Measurements from ENCODE around the gene BCLAF3.
A peak's percentile ranks its signal among the peaks of the same experiment; 100 is the strongest.

The BCLAF3 gene
- 25.1 reads per million, percentile 52 among the genes with 10 or more reads in this experiment for total RNA-seq

DNA sequence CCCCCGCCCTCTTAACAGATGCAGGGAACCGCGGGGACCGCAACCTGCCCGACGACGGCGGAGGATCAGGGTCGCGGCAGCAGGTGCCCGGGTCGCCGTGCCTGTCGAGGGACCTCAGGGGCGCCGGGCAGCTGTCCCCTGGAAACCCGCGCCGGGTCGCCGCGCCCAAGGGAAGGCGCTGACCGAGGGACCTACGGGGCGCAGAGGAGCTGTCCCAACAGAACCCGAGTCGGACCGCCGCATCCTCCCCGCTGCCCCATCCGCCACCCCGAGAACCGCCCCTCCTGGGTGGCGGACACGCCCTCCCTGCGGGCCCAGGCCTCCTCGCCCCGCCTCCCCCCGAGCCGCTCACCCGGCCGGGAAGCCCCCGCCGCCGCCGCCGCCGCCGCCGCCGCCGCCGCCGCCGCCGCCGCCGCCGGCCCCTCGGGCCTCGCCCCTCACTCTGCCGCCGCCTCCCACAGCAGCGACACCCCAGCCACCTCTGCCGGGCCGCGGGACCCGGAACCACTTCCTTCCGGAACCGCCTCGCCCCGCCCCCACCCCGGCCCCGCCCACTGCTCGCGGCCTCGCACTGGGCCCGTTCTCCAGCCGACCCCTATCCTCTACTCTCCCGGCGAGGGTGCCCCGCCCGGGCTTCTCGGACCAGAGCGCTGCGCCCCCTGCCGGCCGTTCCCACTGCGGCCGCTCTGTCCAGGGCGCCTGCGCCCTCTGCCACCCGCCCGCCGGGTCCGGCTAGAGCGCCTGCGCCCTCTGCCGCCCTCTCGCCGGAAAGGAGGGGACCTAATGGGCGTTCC, at the start of gene BCLAF3:
Gene BCLAF3 (minus strand): TSS at position 506 of the 794 bp plus-strand sequence. CDS start 20,797 bp downstream, outside the sequence.
- DNase-seq: peak; percentile 70

DNA sequence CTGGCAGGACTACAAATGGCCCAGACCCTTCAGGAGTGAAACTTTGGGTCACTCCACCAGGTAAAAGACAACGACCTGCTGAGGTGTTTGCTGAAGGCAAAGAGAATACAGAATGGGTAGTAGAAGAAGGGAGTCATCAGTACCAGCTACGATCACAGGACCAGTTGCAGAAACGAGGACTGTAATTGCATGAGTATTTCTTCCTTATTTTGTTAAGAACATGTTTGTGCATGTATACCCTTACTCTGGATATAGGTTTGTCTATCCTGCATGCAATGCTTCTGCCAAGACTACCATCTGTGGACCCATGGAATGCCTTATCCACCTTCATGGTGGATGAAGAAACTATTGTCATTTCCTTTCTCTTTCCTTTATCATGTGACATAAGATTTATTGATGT, 48.1 kb upstream of the BCLAF3 start:
- no peak for DNase-seq

DNA sequence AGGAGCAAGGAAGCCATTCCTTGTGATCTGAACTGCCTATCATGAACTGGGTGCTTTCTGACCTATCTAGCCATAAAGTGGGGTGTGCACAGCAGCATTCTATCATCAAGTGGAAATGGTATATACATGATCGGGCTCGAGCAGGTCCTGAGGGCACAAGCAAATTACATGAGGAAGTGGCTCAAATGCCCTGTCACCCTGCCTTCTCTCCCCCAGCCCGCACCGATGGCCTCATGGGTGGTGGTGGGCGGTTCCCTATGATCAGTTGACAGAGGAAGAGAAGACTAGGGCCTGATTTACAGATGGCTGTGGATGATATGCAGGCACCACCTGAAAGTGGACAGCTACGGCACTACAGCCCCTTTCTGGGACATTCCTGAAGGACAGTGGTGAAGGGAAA, 46.3 kb upstream of the BCLAF3 start:
- DNase-seq: no peak

DNA sequence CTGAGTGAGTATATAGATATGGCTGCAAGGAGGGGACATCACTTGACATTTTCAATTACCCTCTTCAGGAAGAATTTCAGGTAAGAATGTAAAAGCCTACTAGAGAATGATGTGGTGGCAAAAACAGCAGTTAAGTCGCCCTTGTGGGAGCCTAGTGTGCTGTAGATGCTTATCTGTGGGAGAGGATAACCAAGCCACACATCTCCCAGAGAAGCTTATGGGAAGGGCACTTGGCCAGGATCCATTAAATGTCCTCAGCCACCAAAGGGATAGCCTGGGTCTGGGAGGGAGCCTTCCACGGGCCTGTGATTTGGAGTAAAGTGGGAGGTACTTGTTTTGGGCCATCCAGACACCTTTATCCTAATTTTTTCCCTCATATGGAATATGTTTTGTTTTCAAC, 41.3 kb upstream of the BCLAF3 start:
- DNase-seq: no peak

DNA sequence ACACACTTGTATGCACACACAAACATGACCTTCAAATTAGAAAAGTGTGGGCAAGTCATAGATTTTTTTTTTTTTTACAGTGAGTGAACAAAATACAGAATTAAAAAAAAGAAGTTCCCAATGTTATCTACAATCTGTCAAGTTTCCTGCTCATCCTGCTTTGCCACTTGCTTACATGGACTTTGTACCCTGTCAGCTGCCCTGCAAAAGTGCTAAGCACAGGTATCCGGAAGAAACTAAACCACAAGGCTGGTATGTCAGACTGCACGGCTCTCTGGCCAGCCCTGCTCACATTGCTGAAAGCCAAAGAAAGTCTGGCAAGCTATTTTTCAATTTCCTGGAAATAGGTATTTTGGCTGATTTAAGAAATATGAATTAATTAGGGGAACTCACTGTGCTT, 38.9 kb upstream of the BCLAF3 start:
- DNase-seq: no peak

DNA sequence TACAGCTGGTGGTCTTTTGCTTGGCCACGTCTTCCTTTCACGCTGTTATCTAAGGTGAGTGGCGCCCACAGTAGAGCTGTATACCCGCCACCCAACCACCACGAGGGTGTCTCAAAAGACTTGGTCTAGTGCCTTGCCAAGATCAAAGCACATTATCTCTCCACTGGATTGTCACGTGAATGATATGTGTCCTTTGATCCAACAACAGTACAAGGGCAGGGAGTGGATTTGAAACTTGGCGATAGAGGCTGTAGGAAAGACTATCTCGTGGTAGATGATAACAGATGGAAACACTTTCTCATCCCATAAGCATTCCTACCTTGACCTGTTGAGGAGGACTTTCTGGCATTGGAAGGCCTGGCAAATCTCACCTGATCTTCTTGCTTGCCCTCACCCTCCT, 37.7 kb upstream of the BCLAF3 start:
- DNase-seq: no peak

DNA sequence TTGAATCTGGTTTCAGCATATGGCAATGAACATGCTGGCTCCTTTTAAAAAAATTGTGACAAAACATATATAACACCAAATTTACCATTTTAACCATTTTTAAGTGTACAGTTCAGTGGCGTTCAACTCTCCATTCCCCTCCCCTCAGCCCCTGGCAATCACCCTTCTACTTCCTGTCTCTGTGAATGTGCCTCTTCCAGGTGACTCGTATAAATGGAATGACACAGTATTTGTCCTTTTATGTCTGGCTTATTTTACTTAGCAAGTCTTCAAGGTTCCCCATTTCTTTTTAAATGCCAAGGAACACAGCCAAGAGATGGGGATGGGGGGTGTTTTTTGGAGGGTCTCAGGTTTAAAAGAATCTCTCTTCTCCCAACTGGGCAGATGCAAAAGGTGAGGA, 35.4 kb upstream of the BCLAF3 start:
- DNase-seq: no peak

DNA sequence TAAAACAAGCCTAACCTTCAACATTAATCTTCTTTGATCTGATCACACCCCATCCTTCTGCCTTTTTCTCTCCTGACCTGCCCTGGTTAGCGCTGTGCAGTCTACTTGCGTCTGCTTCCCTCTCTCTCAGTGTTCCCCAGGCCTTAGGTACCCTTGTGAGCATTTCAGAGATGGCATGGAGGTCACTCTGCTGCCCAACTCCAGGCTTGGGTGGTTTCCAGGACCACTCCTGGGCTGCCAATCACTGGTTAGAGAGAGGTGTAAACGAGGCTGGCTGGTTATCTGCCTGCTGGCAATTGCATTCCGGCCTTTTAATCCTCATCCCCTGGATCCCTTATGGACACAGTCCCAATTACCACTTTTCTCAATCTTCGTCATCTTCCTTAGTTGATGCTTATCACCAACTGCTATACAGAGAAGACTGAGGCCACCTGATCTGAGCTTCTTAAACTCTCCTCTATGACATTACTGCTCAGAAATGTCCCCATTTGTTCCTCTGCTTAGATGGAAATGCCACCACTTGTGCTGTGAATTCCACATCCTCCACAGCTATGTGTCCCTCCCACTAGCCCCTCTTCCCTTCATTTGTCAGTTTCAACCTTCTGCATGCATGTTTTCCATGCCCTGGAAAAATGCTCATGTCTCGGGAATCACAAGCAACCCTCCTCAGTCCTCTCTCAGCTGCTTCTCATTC, 29.0 kb upstream of the BCLAF3 start:
- no peak for DNase-seq

DNA sequence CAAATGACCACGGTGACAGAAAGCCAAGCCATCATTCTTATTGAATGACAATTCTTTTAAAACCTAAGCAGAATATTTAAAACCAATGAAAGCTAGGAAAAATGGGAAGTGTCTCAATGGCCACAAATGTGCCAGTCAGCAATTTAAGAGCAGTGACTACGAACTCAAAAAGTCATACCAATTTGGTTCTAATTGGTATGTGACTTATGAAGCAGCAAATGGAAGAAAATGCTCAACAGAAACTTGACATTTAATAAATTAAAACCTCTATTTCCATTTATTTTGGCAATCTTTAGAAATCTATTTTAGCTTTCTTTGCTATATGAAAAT, 25.7 kb upstream of the BCLAF3 start:
- no peak for DNase-seq

DNA sequence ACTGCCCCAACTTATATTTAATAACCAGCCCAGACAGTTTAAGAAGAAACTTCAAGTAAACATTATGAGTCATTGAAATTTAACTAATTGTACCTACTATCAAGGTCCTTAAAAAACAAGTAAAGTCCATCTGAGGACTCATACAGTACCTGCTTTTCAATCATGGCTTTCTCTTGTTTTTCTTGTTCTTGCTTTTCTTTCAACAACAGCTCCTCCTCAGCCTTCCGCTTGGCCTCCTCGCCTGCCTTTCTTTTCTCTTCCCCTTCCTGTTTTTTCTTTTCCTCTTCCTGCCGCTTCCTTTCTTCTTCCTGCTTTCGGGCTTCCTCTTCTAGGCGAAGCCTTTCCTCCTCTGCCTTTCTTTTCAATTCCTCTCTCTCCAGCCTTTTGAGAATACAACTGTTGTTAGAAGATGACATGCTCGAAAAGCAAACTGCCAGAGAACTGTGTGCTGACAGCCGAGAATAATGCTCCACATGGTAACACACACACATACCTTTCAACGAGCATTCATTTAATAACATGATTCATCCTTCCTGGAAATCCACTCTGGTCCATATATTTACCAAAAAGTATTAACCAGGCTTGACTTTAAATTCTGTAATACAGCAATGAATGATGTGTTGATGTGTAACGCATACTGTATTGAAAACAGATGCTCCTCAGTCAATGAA, 25.2 kb upstream of the BCLAF3 start:
- no peak for DNase-seq

DNA sequence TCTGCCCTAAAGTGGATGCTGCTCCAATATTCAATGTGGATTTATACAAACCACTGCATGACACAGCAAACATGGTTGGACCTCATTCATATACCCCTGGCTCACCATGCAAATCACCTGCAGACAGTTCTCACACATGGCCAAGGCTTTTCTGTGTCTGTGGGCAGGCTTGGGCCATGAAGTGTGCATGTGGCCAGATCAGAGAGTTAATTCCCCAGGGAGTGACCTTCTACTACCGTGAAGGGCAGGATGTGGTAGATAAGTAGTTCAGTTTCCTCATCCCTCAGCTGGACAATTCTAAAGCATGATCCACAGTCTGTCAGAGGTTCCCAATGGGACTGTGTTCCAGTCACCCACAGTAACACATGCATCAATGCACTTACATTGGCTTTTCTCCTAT, 24.6 kb upstream of the BCLAF3 start:
- no peak for DNase-seq

DNA sequence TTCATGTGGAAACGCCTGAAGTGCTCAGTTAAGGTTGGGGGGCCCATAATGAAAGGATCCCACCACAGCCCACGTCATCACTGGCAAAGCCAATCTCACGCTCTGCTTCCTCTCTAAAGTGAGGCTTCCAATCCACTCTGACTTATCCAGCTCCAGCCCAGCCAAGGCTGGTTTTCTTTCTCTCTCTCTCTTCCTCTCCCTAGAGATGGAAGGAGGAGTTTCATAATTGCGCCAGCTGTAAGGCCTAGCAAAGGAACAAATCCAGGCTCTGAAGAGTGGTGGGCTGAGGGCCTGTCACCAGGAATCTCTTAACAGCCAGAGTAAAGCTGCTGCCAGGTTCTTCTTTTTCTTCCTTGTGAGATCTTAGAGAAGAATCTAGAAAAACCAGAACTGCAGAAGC, 20.7 kb upstream of the BCLAF3 start:
- no peak for DNase-seq

DNA sequence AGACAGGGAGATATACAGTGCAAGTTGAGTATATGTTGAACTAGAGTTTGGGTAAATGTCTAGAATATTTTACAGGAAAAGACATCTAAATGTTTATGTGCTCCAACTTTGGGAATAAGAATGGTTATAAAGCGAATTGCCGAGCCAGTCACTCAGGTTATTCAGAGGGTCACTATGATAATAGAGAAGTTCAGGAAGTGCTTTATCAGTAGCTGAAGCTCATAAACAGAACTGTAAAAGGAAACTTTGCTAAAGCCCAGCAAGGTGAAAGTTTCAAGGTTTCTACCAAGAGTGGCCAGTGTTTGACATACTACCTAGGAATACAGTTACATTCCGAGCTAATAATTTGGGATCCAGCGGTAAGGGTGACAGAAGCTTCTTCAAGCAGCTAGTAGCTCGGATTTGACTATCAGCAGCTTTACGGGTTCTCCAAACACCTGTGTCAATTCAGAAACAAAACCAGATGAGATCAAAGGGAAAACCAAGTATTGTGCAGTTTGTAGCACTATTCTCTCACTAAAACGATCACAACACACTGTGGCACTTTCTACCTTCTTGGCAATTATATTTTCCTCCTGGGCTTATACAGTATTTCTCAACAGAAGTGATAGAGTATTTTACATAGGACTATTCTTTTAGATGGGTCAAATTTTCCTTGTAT, 17.2 kb upstream of the BCLAF3 start:
- DNase-seq: no peak

DNA sequence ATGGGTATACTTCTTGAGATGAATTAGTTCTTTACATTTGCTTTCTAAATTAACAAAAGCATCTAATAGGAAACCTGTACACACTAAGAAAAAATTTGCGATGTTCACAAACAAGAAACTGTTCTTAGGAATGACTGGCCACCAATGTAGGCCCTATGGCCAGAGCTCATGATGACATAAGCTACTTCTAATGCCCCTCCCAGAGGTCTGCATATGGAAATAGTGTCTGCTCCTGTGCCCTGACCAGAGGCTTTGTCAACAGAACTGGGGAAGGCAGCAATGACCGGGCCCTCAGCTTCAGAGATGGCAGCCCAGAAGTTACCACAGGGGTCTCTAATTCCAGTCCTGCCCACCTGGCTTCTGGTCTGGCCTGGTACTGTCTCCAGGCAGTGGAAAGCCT, 15.0 kb upstream of the BCLAF3 start:
- DNase-seq: no peak

DNA sequence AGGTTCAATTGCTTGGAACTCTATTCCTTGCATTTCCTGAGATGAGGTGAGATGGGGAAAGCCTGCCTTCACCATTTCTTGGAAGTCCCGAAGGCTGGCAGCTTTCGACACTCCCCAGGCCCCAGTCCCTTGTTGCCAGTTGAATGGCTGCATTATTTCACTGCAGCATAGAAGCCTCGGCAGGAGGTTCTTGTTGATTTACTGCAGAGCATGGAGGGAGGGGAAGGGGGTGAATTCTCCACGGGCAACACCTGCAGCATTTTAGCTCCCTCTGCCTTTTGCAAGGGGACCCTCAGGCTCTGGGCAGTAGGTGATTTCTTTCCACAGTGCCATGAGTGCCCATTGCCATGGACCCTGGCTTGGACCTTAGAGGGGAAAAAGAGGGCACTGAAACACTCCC, 10.7 kb upstream of the BCLAF3 start:
- DNase-seq: no peak

DNA sequence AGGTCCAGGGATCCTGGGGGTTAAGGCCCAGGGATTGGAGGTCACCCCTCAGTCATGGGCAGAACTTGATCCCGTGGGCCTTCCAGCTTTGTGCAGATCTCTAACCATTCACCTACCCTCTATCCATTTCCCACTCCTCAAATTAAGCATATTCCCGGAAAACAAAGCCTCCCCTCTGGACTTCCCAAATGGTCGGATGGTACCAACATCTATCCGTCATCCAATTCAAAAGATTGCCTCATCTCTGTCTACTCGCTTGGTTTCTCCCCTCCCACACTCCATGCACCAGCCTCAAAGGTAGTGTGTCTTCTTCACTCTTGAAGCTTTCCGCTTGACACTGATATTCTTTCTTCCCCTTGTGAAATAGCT, 473 bp upstream of the BCLAF3 start:
- no peak for DNase-seq

DNA sequence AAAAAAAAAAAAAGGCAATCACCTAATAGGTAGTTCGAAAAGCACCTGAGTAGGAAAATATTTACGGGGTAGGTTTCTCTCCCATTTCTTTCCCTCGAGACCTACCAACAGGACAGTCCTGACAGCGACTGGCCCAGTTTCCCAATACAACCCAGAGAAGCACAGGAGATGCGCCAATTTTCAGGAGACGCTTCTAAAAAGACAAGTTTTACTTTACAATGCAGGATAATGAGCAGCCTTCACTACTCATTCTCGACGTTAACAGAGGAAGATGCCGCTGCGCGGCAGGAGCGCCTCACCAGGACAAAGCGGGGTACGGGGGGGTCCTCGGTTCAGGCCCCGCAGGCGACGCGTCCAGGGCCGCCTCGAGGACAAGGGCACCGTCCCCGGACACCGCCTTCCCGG, 708 bp downstream of the BCLAF3 start:
- DNase-seq: no peak

DNA sequence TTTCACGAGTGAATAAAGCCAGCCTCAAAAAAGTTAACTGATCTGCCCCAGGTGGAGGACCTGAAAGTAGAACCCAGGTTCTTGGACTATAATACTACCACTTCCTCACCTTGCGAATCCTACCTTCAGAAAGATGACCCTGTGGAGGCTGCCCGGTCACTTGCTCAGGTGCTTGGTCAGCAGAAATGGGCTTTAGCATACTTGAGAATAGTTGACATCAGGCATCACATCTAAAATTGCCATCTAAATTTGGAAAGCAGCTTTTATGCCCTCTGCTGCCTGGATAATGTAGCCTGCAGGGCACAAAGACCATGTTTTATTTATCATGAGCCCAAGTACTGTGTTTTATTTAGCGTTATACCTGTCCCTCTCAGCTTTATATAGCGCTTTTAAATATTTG, 3.0 kb downstream of the BCLAF3 start:
- DNase-seq: no peak

DNA sequence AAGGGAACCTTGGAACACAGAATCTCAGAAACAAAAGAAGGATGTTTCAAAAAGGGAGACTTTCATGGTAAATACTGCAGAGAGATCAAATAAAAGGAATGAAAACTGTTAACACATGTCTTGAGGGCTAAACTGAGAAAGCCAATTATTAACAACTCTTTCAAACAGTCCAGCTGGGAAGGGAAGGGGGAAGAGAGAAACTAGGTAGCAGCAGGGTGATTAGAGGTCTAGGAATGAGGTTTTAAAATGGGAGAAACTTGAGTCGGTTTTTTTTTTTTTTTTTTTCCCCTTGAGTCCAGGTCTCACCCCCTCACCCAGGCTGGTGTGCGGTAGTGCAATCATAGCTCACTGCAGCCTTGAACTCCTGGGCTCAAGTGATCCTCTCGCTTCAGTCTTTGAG, 4.3 kb downstream of the BCLAF3 start:
- no peak for DNase-seq

DNA sequence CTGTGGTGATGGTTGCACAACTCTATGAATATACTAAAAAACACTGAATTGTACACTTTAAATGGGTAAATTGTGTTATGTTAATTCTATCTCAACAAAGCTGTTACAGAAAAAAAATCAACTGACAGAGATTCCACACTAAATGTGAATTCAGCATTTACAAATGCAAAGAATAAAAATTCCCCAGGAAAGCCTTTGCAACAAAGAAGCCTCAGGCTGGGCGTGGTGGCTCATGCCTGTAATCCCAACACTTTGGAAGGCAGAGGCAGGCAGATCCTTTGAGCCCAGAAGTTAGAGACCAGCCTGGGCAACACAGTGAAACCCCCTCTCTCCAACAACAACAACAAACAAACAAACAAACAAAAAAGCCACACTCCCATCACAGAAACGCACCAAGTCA, 8.9 kb downstream of the BCLAF3 start:
- no peak for DNase-seq

DNA sequence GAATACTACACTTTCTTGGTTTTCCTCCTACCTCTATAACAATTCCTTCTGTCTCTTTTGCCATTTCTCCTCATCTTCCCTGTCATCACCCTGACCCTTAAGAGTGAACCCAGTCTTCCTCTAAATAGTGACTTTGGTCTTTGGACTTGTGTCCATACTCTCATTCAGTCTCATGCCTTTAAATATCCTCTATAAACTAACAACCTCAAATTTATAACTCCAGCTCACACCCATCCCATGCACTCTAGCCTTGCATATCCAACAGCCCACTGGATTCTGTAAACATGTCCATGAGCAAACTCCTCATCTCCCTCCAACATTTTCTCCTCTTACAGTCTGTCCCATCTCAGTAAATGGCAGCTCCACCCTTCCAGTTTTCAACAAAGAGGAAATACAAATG, 15.0 kb downstream of the BCLAF3 start:
- DNase-seq: no peak

DNA sequence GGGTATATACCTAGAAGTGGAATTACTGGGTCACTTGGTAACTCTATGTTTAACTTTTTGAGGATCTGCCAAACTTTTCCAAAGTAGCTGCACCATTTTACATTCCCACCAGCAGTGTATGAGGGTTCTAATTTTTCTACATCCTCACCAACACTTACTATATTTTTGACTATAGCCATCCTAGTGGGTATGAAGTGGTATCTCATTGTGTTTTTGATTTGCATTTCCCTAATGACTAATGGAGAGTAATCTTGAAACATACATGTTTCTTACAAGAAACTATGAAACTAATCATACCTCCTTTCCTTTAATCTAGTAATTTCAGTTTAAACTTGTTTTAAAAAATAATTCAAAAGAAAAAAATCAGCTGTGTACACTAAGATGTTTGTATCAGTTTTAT, 17.9 kb downstream of the BCLAF3 start:
- no peak for DNase-seq

DNA sequence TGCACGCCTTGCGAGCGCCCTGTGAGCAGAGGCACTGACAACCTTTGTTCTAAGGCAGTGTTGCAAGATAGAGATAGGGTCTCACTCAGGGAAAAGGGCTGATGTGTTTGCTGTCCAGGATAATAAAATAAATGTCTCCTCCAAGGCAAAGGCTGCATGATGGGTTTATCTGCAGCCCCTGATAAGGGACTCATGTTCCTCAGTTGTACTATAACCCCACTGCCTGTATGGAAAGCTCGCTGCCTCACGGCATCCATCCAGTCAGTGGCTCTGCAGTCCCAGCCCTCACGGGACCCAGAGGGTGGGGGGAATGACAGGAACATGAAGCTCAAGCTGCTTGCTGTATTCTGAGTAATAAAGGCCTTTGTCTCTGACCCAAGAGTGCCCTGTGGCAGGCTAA, 22.6 kb downstream of the BCLAF3 start:
- DNase-seq: no peak

DNA sequence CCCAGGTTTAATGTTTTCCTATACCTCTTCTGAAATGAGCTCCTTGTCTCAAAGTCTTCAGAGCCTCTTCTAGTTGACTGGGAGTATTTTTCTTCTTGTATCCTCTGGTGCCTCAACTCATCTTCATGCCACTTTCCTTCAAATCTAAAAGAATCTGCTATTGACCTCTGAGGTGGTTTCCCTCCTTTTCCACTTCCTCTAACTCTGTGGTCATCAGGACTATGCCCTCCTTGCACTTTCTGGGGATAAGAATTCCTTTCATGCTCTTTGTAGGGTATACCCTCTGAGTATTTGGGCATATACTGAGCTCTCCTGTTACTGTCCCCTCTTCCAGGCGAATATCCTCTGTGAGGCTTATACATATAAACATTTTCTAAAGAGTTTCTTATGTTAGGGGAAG, 24.8 kb downstream of the BCLAF3 start:
- no peak for DNase-seq
